Neural progenitor cell (in vitro differentiated cells): ENCODE data around the gene HOXA5. TPM values are rescaled to one million over a fixed set of nuclear protein-coding genes. Genes with fewer than 3 reads are reported as not detected.
A peak's percentile ranks its signal among the peaks of the same experiment; 100 is the strongest.

Experiments
- DNase-seq: peaks from one replicate; pipeline ENCODE4 v3.0.0-alpha.2; 2016; ENCODE audit warnings: low spot score
- H2AFZ ChIP-seq: fragments of 200-600 bp; sonication (generic); replicated peaks from 2 replicates; pipeline ENCODE4 v1.6.1; 2016; ENCODE audit warnings: antibody characterized with exemption
- H3F3A ChIP-seq: fragments of 200-600 bp; sonication (generic); 2 replicates; pipeline ENCODE4 v1.6.1; 2016; ENCODE audit warnings: antibody characterized with exemption, low read depth
- H3K27ac ChIP-seq: fragments of 200-600 bp; sonication (generic); 2 replicates; pipeline ENCODE4 v1.5.1; 2016; ENCODE audit warnings: mild to moderate bottlenecking
- H3K27me3 ChIP-seq: fragments of 200-600 bp; sonication (generic); 2 replicates; pipeline ENCODE4 v1.6.1; 2016; ENCODE audit warnings: mild to moderate bottlenecking, moderate library complexity
- H3K36me3 ChIP-seq: fragments of 200-600 bp; sonication (generic); 2 replicates; pipeline ENCODE4 v1.5.1; 2016
- H3K4me1 ChIP-seq: fragments of 200-600 bp; sonication (generic); 2 replicates; pipeline ENCODE4 v1.6.1; 2016; ENCODE audit warnings: mixed run types
- H3K4me2 ChIP-seq: fragments of 200-600 bp; sonication (generic); 2 replicates; pipeline ENCODE4 v1.6.1; 2016
- H3K4me3 ChIP-seq: fragments of 200-600 bp; sonication (generic); 2 replicates; pipeline ENCODE4 v1.5.1; 2016
- H3K79me2 ChIP-seq: fragments of 200-600 bp; sonication (generic); 2 replicates; pipeline ENCODE4 v1.6.1; 2016; ENCODE audit warnings: low read depth
- H3K9ac ChIP-seq: fragments of 200-600 bp; sonication (generic); 2 replicates; pipeline ENCODE4 v1.6.1; 2016
- H3K9me3 ChIP-seq: fragments of 200-600 bp; sonication (generic); 2 replicates; pipeline ENCODE4 v1.5.1; 2016; ENCODE audit warnings: low read depth
- H4K20me1 ChIP-seq: fragments of 200-600 bp; sonication (generic); 2 replicates; pipeline ENCODE4 v1.6.1; 2016; ENCODE audit warnings: low read depth
- H3K27ac Mint-ChIP-seq: 3 replicates; pipeline ENCODE4 v1.8.0; 2021; ENCODE audit warnings: mixed read lengths
- H3K27me3 Mint-ChIP-seq: 2 replicates; pipeline ENCODE4 v1.8.0; 2022; ENCODE audit warnings: low read depth, mild to moderate bottlenecking, inconsistent platforms, moderate library complexity, mixed read lengths; ENCODE audit not compliant: insufficient read depth
- H3K36me3 Mint-ChIP-seq: 3 replicates; pipeline ENCODE4 v1.8.0; 2021; ENCODE audit warnings: mixed read lengths
- H3K4me1 Mint-ChIP-seq: 3 replicates; pipeline ENCODE4 v1.8.0; 2021; ENCODE audit warnings: mixed read lengths
- H3K4me3 Mint-ChIP-seq: 3 replicates; pipeline ENCODE4 v1.8.0; 2021; ENCODE audit warnings: mild to moderate bottlenecking, moderate library complexity, mixed read lengths
- H3K9me3 Mint-ChIP-seq: 3 replicates; pipeline ENCODE4 v1.8.0; 2020; ENCODE audit warnings: mixed read lengths
- CTCF ChIP-seq: fragments of 200-600 bp; sonication (generic); IDR thresholded peaks from 2 replicates; pipeline ENCODE4 v1.5.1; 2017; ENCODE audit warnings: antibody characterized with exemption, mild to moderate bottlenecking
- EZH2 ChIP-seq: fragments of 200-600 bp; sonication (generic); IDR thresholded peaks from 2 replicates; pipeline ENCODE4 v1.6.1; 2017; ENCODE audit warnings: antibody characterized with exemption, mild to moderate bottlenecking, moderate library complexity
- EZH2phosphoT487 ChIP-seq: fragments of 200-600 bp; sonication (generic); IDR thresholded peaks from 2 replicates; pipeline ENCODE4 v1.6.1; 2017; ENCODE audit warnings: antibody characterized with exemption
- total RNA-seq: library from RNA; depleted of rRNA; stranded (reverse); fragments of >200 nt; gene quantifications from 2 replicates; pipeline ENCODE4 v1.2.3, GENCODE V29; 2015; ENCODE audit warnings: low replicate concordance

Gene HOXA5
- total RNA-seq, 1 donor from 2014 or later, result not detected

- H3K9ac ChIP-seq, result no peak overlapping the region
- H3K36me3 Mint-ChIP-seq, result no peaks in the 10 kb centered on the region
- no peak overlapping the region for H2AFZ ChIP-seq
- H3K27me3 Mint-ChIP-seq, result peaks cover 90% of the 10 kb centered on the region
- H3K27ac Mint-ChIP-seq, result no peak overlapping the region
- no peak overlapping the region for H3K4me3 ChIP-seq
- H3K27ac ChIP-seq, result no peak overlapping the region
- no peaks in the 10 kb centered on the region for H3K9me3 ChIP-seq
- H3K9me3 Mint-ChIP-seq, result peaks cover 3% of the 10 kb centered on the region
- no peaks in the 10 kb centered on the region for H3K4me1 ChIP-seq
- H3K4me2 ChIP-seq, result no peak overlapping the region
- H3F3A ChIP-seq, result peaks cover 13% of the 10 kb centered on the region
- peaks cover 94% of the 10 kb centered on the region for H4K20me1 ChIP-seq
- H3K4me1 Mint-ChIP-seq, result no peaks in the 10 kb centered on the region
- H3K27me3 ChIP-seq, result peaks cover 100% of the 10 kb centered on the region
- no peaks in the 10 kb centered on the region for H3K36me3 ChIP-seq
- H3K4me3 Mint-ChIP-seq, result no peak overlapping the region
- H3K79me2 ChIP-seq, result no peaks in the 10 kb centered on the region
- TF ChIP-seq EZH2 (no peak), CTCF (no peak), EZH2phosphoT487 (no peak)
- no peak for DNase-seq
Measured at GRCh38 chr7:27113991-27114769, 29.3 kb downstream of the HOXA5 start.

- no peaks in the 10 kb centered on the region for H3K4me1 ChIP-seq
- no peaks in the 10 kb centered on the region for H3K36me3 ChIP-seq
- H3K27me3 ChIP-seq, result peaks cover 100% of the 10 kb centered on the region
- no peaks in the 10 kb centered on the region for H3K4me1 Mint-ChIP-seq
- no peak overlapping the region for H3K27ac ChIP-seq
- H3K9ac ChIP-seq, result no peak overlapping the region
- TF ChIP-seq EZH2, result peak; percentile 99
- TF ChIP-seq CTCF, result no peak
- peak; percentile 98 for TF ChIP-seq EZH2phosphoT487
- H3K27me3 Mint-ChIP-seq, result peaks cover 90% of the 10 kb centered on the region
- H3K9me3 ChIP-seq, result no peaks in the 10 kb centered on the region
- H3K4me2 ChIP-seq, result no peak overlapping the region
- H3K36me3 Mint-ChIP-seq, result no peaks in the 10 kb centered on the region
- no peak overlapping the region for H2AFZ ChIP-seq
- H3F3A ChIP-seq, result peaks cover 13% of the 10 kb centered on the region
- no peaks in the 10 kb centered on the region for H3K79me2 ChIP-seq
- no peak overlapping the region for H3K27ac Mint-ChIP-seq
- no peak overlapping the region for H3K4me3 ChIP-seq
- no peak overlapping the region for H3K4me3 Mint-ChIP-seq
- H3K9me3 Mint-ChIP-seq, result peaks cover 3% of the 10 kb centered on the region
- H4K20me1 ChIP-seq, result peaks cover 95% of the 10 kb centered on the region
- peak; percentile 68 for DNase-seq
Measured at GRCh38 chr7:27112955-27113949, 30.2 kb downstream of the HOXA5 start.

- no peaks in the 10 kb centered on the region for H3K36me3 ChIP-seq
- Mint-ChIP-seq H3K27ac (no peak overlapping the region), H3K27me3 (peaks cover 88% of the 10 kb centered on the region), H3K4me1 (no peaks in the 10 kb centered on the region), H3K4me3 (no peak overlapping the region), H3K9me3 (peaks cover 3% of the 10 kb centered on the region), H3K36me3 (no peaks in the 10 kb centered on the region)
- peaks cover 95% of the 10 kb centered on the region for H4K20me1 ChIP-seq
- no peaks in the 10 kb centered on the region for H3K79me2 ChIP-seq
- no peak overlapping the region for H2AFZ ChIP-seq
- no peak for TF ChIP-seq EZH2phosphoT487
- TF ChIP-seq CTCF, result no peak
- TF ChIP-seq EZH2, result no peak
- H3K27ac ChIP-seq, result no peak overlapping the region
- H3K9me3 ChIP-seq, result no peaks in the 10 kb centered on the region
- DNase-seq, result no peak
- H3K9ac ChIP-seq, result no peak overlapping the region
- peaks cover 13% of the 10 kb centered on the region for H3F3A ChIP-seq
- no peaks in the 10 kb centered on the region for H3K4me1 ChIP-seq
- H3K27me3 ChIP-seq, result peaks cover 100% of the 10 kb centered on the region
- no peak overlapping the region for H3K4me2 ChIP-seq
- H3K4me3 ChIP-seq, result no peak overlapping the region
Measured at GRCh38 chr7:27112361-27112760, 31.1 kb downstream of the HOXA5 start.
